PC-9 (cell line): ENCODE data around the gene SLC25A4.

ENCODE experiments used
- EZH2 ChIP-seq: fragments of 200-600 bp; sonication (generic); IDR thresholded peaks from 2 replicates; pipeline ENCODE4 v1.8.0; 2017; ENCODE audit warnings: antibody characterized with exemption, low read depth
- TF ChIP-seq, protein P1 (sequence below): fragments of 200-600 bp; sonication (generic); conservative IDR thresholded peaks from 2 replicates; pipeline ENCODE4 v1.6.1; 2017; ENCODE audit warnings: mixed run types, antibody characterized with exemption, mild to moderate bottlenecking, moderate library complexity

DNA sequence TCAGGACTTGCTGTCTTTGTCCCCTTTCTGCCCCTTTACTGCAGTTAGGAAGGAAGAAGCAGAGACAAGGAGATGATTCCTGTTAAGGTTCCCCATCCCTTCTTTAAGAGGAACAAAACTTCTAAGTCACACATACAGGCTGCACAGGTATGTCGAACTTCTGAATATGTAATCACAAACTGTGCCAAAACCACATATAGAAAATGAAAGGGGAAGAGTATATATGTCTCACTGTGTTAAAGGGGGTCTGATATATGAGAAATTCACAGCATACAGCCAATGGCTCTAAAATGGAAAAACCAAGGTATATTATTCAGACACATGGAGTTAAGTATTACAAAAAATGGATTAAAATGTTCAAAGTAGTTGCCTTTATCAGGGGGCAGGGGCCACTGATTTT, 49.0 kb downstream of the SLC25A4 start:
- TF ChIP-seq, protein P1, sequence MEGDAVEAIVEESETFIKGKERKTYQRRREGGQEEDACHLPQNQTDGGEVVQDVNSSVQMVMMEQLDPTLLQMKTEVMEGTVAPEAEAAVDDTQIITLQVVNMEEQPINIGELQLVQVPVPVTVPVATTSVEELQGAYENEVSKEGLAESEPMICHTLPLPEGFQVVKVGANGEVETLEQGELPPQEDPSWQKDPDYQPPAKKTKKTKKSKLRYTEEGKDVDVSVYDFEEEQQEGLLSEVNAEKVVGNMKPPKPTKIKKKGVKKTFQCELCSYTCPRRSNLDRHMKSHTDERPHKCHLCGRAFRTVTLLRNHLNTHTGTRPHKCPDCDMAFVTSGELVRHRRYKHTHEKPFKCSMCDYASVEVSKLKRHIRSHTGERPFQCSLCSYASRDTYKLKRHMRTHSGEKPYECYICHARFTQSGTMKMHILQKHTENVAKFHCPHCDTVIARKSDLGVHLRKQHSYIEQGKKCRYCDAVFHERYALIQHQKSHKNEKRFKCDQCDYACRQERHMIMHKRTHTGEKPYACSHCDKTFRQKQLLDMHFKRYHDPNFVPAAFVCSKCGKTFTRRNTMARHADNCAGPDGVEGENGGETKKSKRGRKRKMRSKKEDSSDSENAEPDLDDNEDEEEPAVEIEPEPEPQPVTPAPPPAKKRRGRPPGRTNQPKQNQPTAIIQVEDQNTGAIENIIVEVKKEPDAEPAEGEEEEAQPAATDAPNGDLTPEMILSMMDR: no peak
- no peak for TF ChIP-seq EZH2
